ENCODE measurements around the gene CALB2.

Gene CALB2

GRCh38 chr16:71402674-71403073 is 44.2 kb downstream of the CALB2 start:
- Histone ChIP-seq H3K4me3 (no peak overlapping the region), H3K27ac (no peak overlapping the region)
- no peak for DNase-seq (ENCODE audit: low spot score)
- TF ChIP-seq CTCF (IDR thresholded peaks at IDR 0.05) = no peak

- no peak for DNase-seq (ENCODE audit: low spot score)
- Histone ChIP-seq H3K27ac (no peak overlapping the region), H3K4me3 (no peak overlapping the region)
- TF ChIP-seq CTCF (IDR thresholded peaks at IDR 0.05) = no peak
Measured at GRCh38 chr16:71404364-71404763, 45.8 kb downstream of the CALB2 start.

- H3K27ac ChIP-seq = no peak overlapping the region
- H3K4me3 ChIP-seq = no peak overlapping the region
- no peak for TF ChIP-seq CTCF (IDR thresholded peaks at IDR 0.05)
- DNase-seq (ENCODE audit: low spot score) = no peak
Measured at GRCh38 chr16:71406316-71406715, 47.8 kb downstream of the CALB2 start.

GRCh38 chr16:71406724-71407123 is 48.2 kb downstream of the CALB2 start:
- TF ChIP-seq CTCF (IDR thresholded peaks at IDR 0.05) = no peak
- no peak overlapping the region for H3K27ac ChIP-seq
- H3K4me3 ChIP-seq = no peak overlapping the region
- DNase-seq (ENCODE audit: low spot score) = no peak

GRCh38 chr16:71407731-71408130 is 49.2 kb downstream of the CALB2 start:
- no peak for DNase-seq (ENCODE audit: low spot score)
- TF ChIP-seq CTCF (IDR thresholded peaks at IDR 0.05) = no peak
- Histone ChIP-seq H3K27ac (no peak overlapping the region), H3K4me3 (no peak overlapping the region)

GRCh38 chr16:71408536-71408935 is 50.0 kb downstream of the CALB2 start:
- no peak for TF ChIP-seq CTCF (IDR thresholded peaks at IDR 0.05)
- Histone ChIP-seq H3K4me3 (no peak overlapping the region), H3K27ac (no peak overlapping the region)
- DNase-seq (ENCODE audit: low spot score) = no peak

- Histone ChIP-seq H3K27ac (no peak overlapping the region), H3K4me3 (no peak overlapping the region)
- DNase-seq (ENCODE audit: low spot score) = no peak
- no peak for TF ChIP-seq CTCF (IDR thresholded peaks at IDR 0.05)
Measured at GRCh38 chr16:71409011-71409775, 50.7 kb downstream of the CALB2 start.
